ENCODE measurements around the gene POLR2M. TPM values are rescaled to one million over a fixed set of nuclear protein-coding genes. Genes with fewer than 3 reads are reported as not detected.

Gene POLR2M
- total RNA-seq (2014; rRNA removed; shearing (Covaris generic)) (46.3 and 47.0 TPM in 2 replicates), polyA plus RNA-seq (2016; fragmentation: Nextera tagmentation; extraction: Ambion mirVana) (19.6 and 19.9 TPM in 2 replicates)
- long read RNA-seq, full-length matches to known transcripts: 10 of 13 reads
- long read RNA-seq, partial matches to known transcripts: 2 of 13 reads
- long read RNA-seq, other reads (novel, unspliced or antisense): 1 of 13 reads

- Histone ChIP-seq H3K4me3 (peak within 1 kb of the TSS; percentile 86), H3K27ac (ENCODE audit: low read depth) (peak within 1 kb of the TSS; percentile 86), H2AFZ (peak within 1 kb of the TSS; percentile 94), H3K79me2 (replicated peaks; ENCODE audit: insufficient read depth) (peaks cover 32% of the 10 kb centered on the region), H3F3A (replicated peaks; ENCODE audit: low read depth) (no peaks in the 10 kb centered on the region), H3K4me2 (peak within 1 kb of the TSS; percentile 92), H3K27me3 (ENCODE audit: insufficient read depth) (peaks cover 8% of the 10 kb centered on the region), H4K20me1 (replicated peaks; ENCODE audit: insufficient read depth) (peaks cover 5% of the 10 kb centered on the region), H3K4me1 (ENCODE audit: insufficient read depth) (0 out of 2 replicates have a peak, but pooled peaks cover 4% of the 10 kb centered on the region), H3K36me3 (ENCODE audit: insufficient read depth) (peaks cover 25% of the 10 kb centered on the region; the same call in 1 of the 2 replicates), H3K9me2 (ENCODE audit: insufficient read depth) (peaks cover 13% of the 10 kb centered on the region)
- no peaks in the 10 kb centered on the region for H3K9me3 Mint-ChIP-seq
- TF ChIP-seq ZNF462 (CRISPR knock-in tag; IDR thresholded peaks at IDR 0.05): no peak
- no peak for TF ChIP-seq EZH2 (IDR thresholded peaks at IDR 0.05; ENCODE audit: low read depth, unreplicated experiment)
- peak; percentile 75 for TF ChIP-seq POLR2AphosphoS5 (IDR thresholded peaks at IDR 0.05; ENCODE audit: low read depth)
- no peak for TF ChIP-seq ZNF114 (CRISPR knock-in tag; IDR thresholded peaks at IDR 0.05)
- no peak for TF ChIP-seq EZH2phosphoT487 (IDR thresholded peaks at IDR 0.05; ENCODE audit: unreplicated experiment)
- TF ChIP-seq NANOG (IDR thresholded peaks at IDR 0.05; ENCODE audit: borderline replicate concordance): no peak
- TF ChIP-seq ETS1 (IDR thresholded peaks at IDR 0.05): peak; percentile 62
- no peak for TF ChIP-seq JUNB (IDR thresholded peaks at IDR 0.05; ENCODE audit: unreplicated experiment)
- TF ChIP-seq CTCF (conservative IDR thresholded peaks at IDR 0.05; ENCODE audit: low read depth in 2 of 2): no peak
- no peak for TF ChIP-seq REST (IDR thresholded peaks at IDR 0.05; ENCODE audit: unreplicated experiment)
- no peak for TF ChIP-seq ZNF331 (CRISPR knock-in tag; IDR thresholded peaks at IDR 0.05; ENCODE audit: low read depth)
- peak; percentile 96 for TF ChIP-seq CREB1 (CRISPR knock-in tag; IDR thresholded peaks at IDR 0.05; ENCODE audit: low read depth)
- no peak for TF ChIP-seq STAT1 (IDR thresholded peaks at IDR 0.05; ENCODE audit: unreplicated experiment)
- peaks cover 7% of the 10 kb centered on the region; the same call in 2 of the 3 replicates for H3K4me1 Mint-ChIP-seq
- peak within 1 kb of the TSS; percentile 92 for H3K27ac Mint-ChIP-seq
- H3K36me3 Mint-ChIP-seq (ENCODE audit: low read depth): peaks cover 25% of the 10 kb centered on the region
- DNase-seq (ENCODE audit: low spot score) (peak; percentile 97), ATAC-seq (peak; percentile 95)
- H3K27me3 Mint-ChIP-seq (ENCODE audit: insufficient read depth, low read depth, poor library complexity): peaks cover 18% of the 10 kb centered on the region
- peak within 1 kb of the TSS; percentile 91 for H3K4me3 Mint-ChIP-seq
Measured at GRCh38 chr15:57706405-57707209, at the start of gene POLR2M. Gene POLR2M (plus strand): TSS chr15:57706714. CDS start chr15:57706843, 129 bp downstream.
